Measurements from ENCODE around the gene MYRIP. TPM values are rescaled to one million over a fixed set of nuclear protein-coding genes. Genes with fewer than 3 reads are reported as not detected.
A peak's percentile ranks its signal among the peaks of the same experiment; 100 is the strongest.

The MYRIP gene
- polyA plus RNA-seq, 1 of the 3 experiments (the other 2 are of a cell fraction) = 1.2 TPM

DNA sequence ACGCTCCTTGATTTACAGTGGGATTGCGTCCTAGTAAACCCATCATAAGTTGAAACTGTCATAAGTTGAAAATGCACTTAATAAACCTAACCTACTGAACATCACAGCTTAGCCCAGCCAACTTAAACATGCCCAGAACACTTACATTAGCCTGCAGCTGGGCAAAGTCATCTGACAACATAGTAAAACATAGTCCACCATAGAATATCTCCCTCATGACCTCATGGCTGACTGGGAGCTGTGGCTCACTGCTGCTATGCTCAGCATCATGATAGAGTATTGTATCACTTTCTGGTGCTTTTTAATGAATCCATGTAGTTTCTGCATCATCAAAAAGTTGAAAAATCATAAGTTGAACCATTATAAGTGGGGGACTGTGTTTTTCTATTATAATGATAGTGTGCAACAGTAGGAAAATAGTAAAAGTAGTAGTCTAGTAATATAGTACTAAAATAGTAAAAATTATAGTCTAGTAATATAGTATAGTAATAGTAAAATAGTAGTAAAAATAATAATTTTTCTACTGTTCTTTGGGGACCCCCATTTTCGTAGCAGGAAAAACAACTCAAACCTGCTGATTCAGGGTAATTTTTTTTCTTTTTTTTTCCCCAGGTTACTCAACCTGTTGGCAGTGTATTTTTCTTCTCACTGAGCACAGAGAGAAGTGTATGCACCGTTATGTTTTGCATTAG is 233.5 kb downstream of the MYRIP start:
- H3K4me1 ChIP-seq (ENCODE audit: control insufficient read depth in 1 of 2, insufficient read depth in 2 of 2, low read depth in 1 of 2, low read length in 1 of 2) = peaks cover 14 to 23% of the 10 kb centered on the region in 2 experiments
- CTCF ChIA-PET = interaction anchor here (1.3 kb wide), 1 partner anchor 14 kb away, joined by 3 read pairs; no protein-coding TSS in a partner anchor
- DNase-seq = no peak

DNA sequence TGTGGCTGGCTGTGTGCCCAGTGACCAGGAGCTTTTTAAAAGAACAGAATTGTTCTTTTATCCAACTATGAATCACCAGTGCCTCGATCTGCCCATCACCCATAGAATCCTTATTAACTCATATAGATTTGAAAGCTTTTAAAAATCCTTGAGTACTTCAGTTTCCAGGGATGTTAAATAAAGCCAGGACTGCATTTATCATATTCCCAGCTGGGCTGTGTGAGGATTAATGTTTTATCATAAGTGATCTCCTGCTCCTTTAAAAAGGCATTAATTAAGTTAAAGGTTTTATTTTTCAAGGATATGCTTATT is 234.0 kb downstream of the MYRIP start:
- peak; percentile 50 for DNase-seq
- Histone ChIP-seq H3K4me3 (ENCODE audit: low read depth in 2 of 2, low read length in 1 of 2) (no peak overlapping the region), H3K4me1 (ENCODE audit: control insufficient read depth in 1 of 2, insufficient read depth in 2 of 2, low read depth in 1 of 2, low read length in 1 of 2) (peaks cover 14 to 23% of the 10 kb centered on the region in 2 experiments), H3K27me3 (ENCODE audit: insufficient read depth) (no peaks in the 10 kb centered on the region), H3K9me2 (no peaks in the 10 kb centered on the region), H3K9me3 (no peaks in the 10 kb centered on the region), H2AFZ (ENCODE audit: low read depth) (no peak overlapping the region), H3K36me3 (replicated peaks in 1 of 2; ENCODE audit: control insufficient read depth in 1 of 2, insufficient read depth in 2 of 2, low read length in 1 of 2) (no peaks in the 10 kb centered on the region), H4K20me1 (ENCODE audit: insufficient read depth) (no peaks in the 10 kb centered on the region), H3K9ac (peak overlapping the region; percentile 8; the same call in 1 of the 2 replicates), H3K79me2 (ENCODE audit: insufficient read depth) (no peaks in the 10 kb centered on the region), H3K27ac (ENCODE audit: low read depth in 2 of 2, low read length in 1 of 2) (peak overlapping the region; percentile 78 to 96), H3F3A (replicated peaks; ENCODE audit: insufficient read depth) (peaks cover 29% of the 10 kb centered on the region), H3K4me2 (peak overlapping the region; percentile 54; the same call in 1 of the 2 replicates)
- ChIA-PET POLR2A (interaction anchor here (1.4 kb wide), 1 partner anchor 136 kb away, joined by 3 read pairs; no protein-coding TSS in a partner anchor), CTCF (interaction anchor here (0.9 to 1.3 kb wide), 3 partner anchors 15 to 231 kb away, joined by 3 to 5 read pairs (median 4); no protein-coding TSS in a partner anchor)
- WGBS (ENCODE audit: low lambda C conversion rate) = 0% methylated on average over 1 of the region's 1 CpG
- TF ChIP-seq RFX5 (IDR thresholded peaks at IDR 0.05; ENCODE audit: low read length) (no peak), YY1 (IDR thresholded peaks at IDR 0.05; ENCODE audit: low read depth) (no peak), JUND (IDR thresholded peaks at IDR 0.05) (peak; percentile 83), GATA2 (CRISPR knock-in tag; IDR thresholded peaks at IDR 0.05) (peak; percentile 83), FOXJ3 (CRISPR knock-in tag; IDR thresholded peaks at IDR 0.05) (peak; percentile 35; the same call in 1 of the 2 replicates), MXI1 (IDR thresholded peaks at IDR 0.05; ENCODE audit: low read depth, low read length) (peak; percentile 42; the same call in 1 of the 2 replicates), RXRA (IDR thresholded peaks at IDR 0.05; ENCODE audit: borderline replicate concordance, low read depth) (no peak), FOSL2 (IDR thresholded peaks at IDR 0.05; ENCODE audit: borderline replicate concordance, low read depth) (peak; percentile 88), RAD21 (IDR thresholded peaks at IDR 0.05; ENCODE audit: low read length) (no peak; the same call in none of the 2 replicates), EP300 (IDR thresholded peaks at IDR 0.05; ENCODE audit: borderline replicate concordance in 1 of 2, low read depth in 1 of 2, low read length in 1 of 2) (peak; percentile 65 to 92; a peak in 3 of 4 replicates), FOXM1 (IDR thresholded peaks at IDR 0.05; ENCODE audit: low read depth) (no peak)
- TF ChIP-seq, protein P1, sequence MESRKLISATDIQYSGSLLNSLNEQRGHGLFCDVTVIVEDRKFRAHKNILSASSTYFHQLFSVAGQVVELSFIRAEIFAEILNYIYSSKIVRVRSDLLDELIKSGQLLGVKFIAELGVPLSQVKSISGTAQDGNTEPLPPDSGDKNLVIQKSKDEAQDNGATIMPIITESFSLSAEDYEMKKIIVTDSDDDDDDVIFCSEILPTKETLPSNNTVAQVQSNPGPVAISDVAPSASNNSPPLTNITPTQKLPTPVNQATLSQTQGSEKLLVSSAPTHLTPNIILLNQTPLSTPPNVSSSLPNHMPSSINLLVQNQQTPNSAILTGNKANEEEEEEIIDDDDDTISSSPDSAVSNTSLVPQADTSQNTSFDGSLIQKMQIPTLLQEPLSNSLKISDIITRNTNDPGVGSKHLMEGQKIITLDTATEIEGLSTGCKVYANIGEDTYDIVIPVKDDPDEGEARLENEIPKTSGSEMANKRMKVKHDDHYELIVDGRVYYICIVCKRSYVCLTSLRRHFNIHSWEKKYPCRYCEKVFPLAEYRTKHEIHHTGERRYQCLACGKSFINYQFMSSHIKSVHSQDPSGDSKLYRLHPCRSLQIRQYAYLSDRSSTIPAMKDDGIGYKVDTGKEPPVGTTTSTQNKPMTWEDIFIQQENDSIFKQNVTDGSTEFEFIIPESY (IDR thresholded peaks at IDR 0.05; ENCODE audit: borderline replicate concordance, low read depth) = no peak
- TF ChIP-seq, protein P2, sequence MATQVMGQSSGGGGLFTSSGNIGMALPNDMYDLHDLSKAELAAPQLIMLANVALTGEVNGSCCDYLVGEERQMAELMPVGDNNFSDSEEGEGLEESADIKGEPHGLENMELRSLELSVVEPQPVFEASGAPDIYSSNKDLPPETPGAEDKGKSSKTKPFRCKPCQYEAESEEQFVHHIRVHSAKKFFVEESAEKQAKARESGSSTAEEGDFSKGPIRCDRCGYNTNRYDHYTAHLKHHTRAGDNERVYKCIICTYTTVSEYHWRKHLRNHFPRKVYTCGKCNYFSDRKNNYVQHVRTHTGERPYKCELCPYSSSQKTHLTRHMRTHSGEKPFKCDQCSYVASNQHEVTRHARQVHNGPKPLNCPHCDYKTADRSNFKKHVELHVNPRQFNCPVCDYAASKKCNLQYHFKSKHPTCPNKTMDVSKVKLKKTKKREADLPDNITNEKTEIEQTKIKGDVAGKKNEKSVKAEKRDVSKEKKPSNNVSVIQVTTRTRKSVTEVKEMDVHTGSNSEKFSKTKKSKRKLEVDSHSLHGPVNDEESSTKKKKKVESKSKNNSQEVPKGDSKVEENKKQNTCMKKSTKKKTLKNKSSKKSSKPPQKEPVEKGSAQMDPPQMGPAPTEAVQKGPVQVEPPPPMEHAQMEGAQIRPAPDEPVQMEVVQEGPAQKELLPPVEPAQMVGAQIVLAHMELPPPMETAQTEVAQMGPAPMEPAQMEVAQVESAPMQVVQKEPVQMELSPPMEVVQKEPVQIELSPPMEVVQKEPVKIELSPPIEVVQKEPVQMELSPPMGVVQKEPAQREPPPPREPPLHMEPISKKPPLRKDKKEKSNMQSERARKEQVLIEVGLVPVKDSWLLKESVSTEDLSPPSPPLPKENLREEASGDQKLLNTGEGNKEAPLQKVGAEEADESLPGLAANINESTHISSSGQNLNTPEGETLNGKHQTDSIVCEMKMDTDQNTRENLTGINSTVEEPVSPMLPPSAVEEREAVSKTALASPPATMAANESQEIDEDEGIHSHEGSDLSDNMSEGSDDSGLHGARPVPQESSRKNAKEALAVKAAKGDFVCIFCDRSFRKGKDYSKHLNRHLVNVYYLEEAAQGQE (IDR thresholded peaks at IDR 0.05; ENCODE audit: low read depth, low read length) = no peak
- TF ChIP-seq, protein P3, sequence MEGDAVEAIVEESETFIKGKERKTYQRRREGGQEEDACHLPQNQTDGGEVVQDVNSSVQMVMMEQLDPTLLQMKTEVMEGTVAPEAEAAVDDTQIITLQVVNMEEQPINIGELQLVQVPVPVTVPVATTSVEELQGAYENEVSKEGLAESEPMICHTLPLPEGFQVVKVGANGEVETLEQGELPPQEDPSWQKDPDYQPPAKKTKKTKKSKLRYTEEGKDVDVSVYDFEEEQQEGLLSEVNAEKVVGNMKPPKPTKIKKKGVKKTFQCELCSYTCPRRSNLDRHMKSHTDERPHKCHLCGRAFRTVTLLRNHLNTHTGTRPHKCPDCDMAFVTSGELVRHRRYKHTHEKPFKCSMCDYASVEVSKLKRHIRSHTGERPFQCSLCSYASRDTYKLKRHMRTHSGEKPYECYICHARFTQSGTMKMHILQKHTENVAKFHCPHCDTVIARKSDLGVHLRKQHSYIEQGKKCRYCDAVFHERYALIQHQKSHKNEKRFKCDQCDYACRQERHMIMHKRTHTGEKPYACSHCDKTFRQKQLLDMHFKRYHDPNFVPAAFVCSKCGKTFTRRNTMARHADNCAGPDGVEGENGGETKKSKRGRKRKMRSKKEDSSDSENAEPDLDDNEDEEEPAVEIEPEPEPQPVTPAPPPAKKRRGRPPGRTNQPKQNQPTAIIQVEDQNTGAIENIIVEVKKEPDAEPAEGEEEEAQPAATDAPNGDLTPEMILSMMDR (IDR thresholded peaks at IDR 0.05) = no peak
- TF ChIP-seq, protein P4, sequence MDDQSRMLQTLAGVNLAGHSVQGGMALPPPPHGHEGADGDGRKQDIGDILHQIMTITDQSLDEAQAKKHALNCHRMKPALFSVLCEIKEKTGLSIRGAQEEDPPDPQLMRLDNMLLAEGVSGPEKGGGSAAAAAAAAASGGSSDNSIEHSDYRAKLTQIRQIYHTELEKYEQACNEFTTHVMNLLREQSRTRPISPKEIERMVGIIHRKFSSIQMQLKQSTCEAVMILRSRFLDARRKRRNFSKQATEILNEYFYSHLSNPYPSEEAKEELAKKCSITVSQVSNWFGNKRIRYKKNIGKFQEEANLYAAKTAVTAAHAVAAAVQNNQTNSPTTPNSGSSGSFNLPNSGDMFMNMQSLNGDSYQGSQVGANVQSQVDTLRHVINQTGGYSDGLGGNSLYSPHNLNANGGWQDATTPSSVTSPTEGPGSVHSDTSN (IDR thresholded peaks at IDR 0.05) = peak; percentile 73; the same call in 1 of the 2 replicates

More for the DNA sequence above, 233.5 kb downstream of the MYRIP start:
- Histone ChIP-seq H3K36me3 (replicated peaks in 1 of 2; ENCODE audit: control insufficient read depth in 1 of 2, insufficient read depth in 2 of 2, low read length in 1 of 2) (no peaks in the 10 kb centered on the region), H3K9me2 (no peaks in the 10 kb centered on the region), H3K9ac (no peak overlapping the region), H3K79me2 (ENCODE audit: insufficient read depth) (no peaks in the 10 kb centered on the region), H2AFZ (ENCODE audit: low read depth) (no peak overlapping the region), H3K27ac (ENCODE audit: low read depth in 2 of 2, low read length in 1 of 2) (peak overlapping the region; percentile 78 to 96), H3K4me3 (ENCODE audit: low read depth in 2 of 2, low read length in 1 of 2) (no peak overlapping the region), H4K20me1 (ENCODE audit: insufficient read depth) (no peaks in the 10 kb centered on the region), H3K27me3 (ENCODE audit: insufficient read depth) (no peaks in the 10 kb centered on the region), H3F3A (replicated peaks; ENCODE audit: insufficient read depth) (peaks cover 29% of the 10 kb centered on the region), H3K9me3 (no peaks in the 10 kb centered on the region), H3K4me2 (peak overlapping the region; percentile 54; the same call in 1 of the 2 replicates)
- 47% methylated on average over 4 of the region's 4 CpGs for WGBS (ENCODE audit: low lambda C conversion rate)
- TF ChIP-seq SMC3 (IDR thresholded peaks at IDR 0.05; ENCODE audit: low read depth, low read length) (no peak), GABPA (IDR thresholded peaks at IDR 0.05; ENCODE audit: low read depth) (no peak)
- POLR2A ChIA-PET = interaction anchor here (1.4 kb wide), 1 partner anchor 135 kb away, joined by 3 read pairs; no protein-coding TSS in a partner anchor

Data from SK-N-SH (cell line).